ENCODE data around the gene SP100. TPM values are rescaled to one million over a fixed set of nuclear protein-coding genes. Genes with fewer than 3 reads are reported as not detected.

The SP100 gene
- total RNA-seq, 2 donors from 2014 or later = 66.5 to 80.1 TPM

GRCh38 chr2:230457073-230457768 lies 41.2 kb downstream of the SP100 start:
- H3K27ac ChIP-seq = no peak overlapping the region
- H3K9me3 ChIP-seq = peaks cover 0 to 4% of the 10 kb centered on the region in 2 donors
- no peaks in the 10 kb centered on the region for H3K27me3 ChIP-seq
- no peak for TF ChIP-seq CTCF (IDR thresholded peaks at IDR 0.05)
- no peaks in the 10 kb centered on the region for H3K4me1 ChIP-seq
- no peak for DNase-seq (ENCODE audit: low spot score)
- no peak overlapping the region for H3K4me3 ChIP-seq
- peaks cover 62% of the 10 kb centered on the region for H3K36me3 ChIP-seq

- H3K27ac ChIP-seq = no peak overlapping the region
- DNase-seq (ENCODE audit: low spot score) = no peak
- no peak for TF ChIP-seq CTCF (IDR thresholded peaks at IDR 0.05)
- peaks cover 0 to 4% of the 10 kb centered on the region in 2 donors for H3K9me3 ChIP-seq
- H3K36me3 ChIP-seq = peaks cover 68% of the 10 kb centered on the region
- H3K4me1 ChIP-seq = no peaks in the 10 kb centered on the region
- H3K4me3 ChIP-seq = no peak overlapping the region
- no peaks in the 10 kb centered on the region for H3K27me3 ChIP-seq
These were observed 41.8 kb downstream of the SP100 start for GRCh38 chr2:230457793-230458192.

- peaks cover 75% of the 10 kb centered on the region for H3K36me3 ChIP-seq
- H3K9me3 ChIP-seq = peaks cover 0 to 4% of the 10 kb centered on the region in 2 donors
- no peak for DNase-seq (ENCODE audit: low spot score)
- H3K27me3 ChIP-seq = no peaks in the 10 kb centered on the region
- H3K27ac ChIP-seq = no peak overlapping the region
- no peak overlapping the region for H3K4me3 ChIP-seq
- no peaks in the 10 kb centered on the region for H3K4me1 ChIP-seq
- no peak for TF ChIP-seq CTCF (IDR thresholded peaks at IDR 0.05)
These were observed 43.2 kb downstream of the SP100 start for GRCh38 chr2:230459216-230459615.

GRCh38 chr2:230471074-230471473 lies 55.1 kb downstream of the SP100 start:
- peaks cover 52% of the 10 kb centered on the region for H3K36me3 ChIP-seq
- no peak for TF ChIP-seq CTCF (IDR thresholded peaks at IDR 0.05)
- H3K4me3 ChIP-seq = no peak overlapping the region
- H3K4me1 ChIP-seq = no peaks in the 10 kb centered on the region
- no peak for DNase-seq (ENCODE audit: low spot score)
- H3K27ac ChIP-seq = no peak overlapping the region
- H3K9me3 ChIP-seq = peaks cover 0 to 10% of the 10 kb centered on the region in 2 donors
- H3K27me3 ChIP-seq = no peaks in the 10 kb centered on the region

- H3K4me1 ChIP-seq = no peaks in the 10 kb centered on the region
- no peak overlapping the region for H3K4me3 ChIP-seq
- H3K9me3 ChIP-seq = peaks cover 0 to 13% of the 10 kb centered on the region in 2 donors
- H3K27me3 ChIP-seq = no peaks in the 10 kb centered on the region
- H3K36me3 ChIP-seq = peaks cover 41% of the 10 kb centered on the region
- TF ChIP-seq CTCF (IDR thresholded peaks at IDR 0.05) = no peak
- no peak for DNase-seq (ENCODE audit: low spot score)
- H3K27ac ChIP-seq = no peak overlapping the region
These were observed 56.6 kb downstream of the SP100 start for GRCh38 chr2:230472621-230473018.

- no peaks in the 10 kb centered on the region for H3K4me1 ChIP-seq
- no peaks in the 10 kb centered on the region for H3K27me3 ChIP-seq
- no peak for TF ChIP-seq CTCF (IDR thresholded peaks at IDR 0.05)
- DNase-seq (ENCODE audit: low spot score) = no peak
- peaks cover 0 to 13% of the 10 kb centered on the region in 2 donors for H3K9me3 ChIP-seq
- H3K36me3 ChIP-seq = peaks cover 38% of the 10 kb centered on the region
- H3K4me3 ChIP-seq = no peak overlapping the region
- no peak overlapping the region for H3K27ac ChIP-seq
These were observed 57.4 kb downstream of the SP100 start for GRCh38 chr2:230473378-230473777.

Data from right atrium auricular region (tissue), 2 donors.